IMR-90 (cell line): ENCODE results near the gene DNAH8. TPM values are rescaled to one million over a fixed set of nuclear protein-coding genes. Genes with fewer than 3 reads are reported as not detected.

Experiments used
- ATAC-seq: fragments of 200-7000 bp; cut with Tn5 transposase; 2 replicates; pipeline ENCODE4 v1.9.1; 2020; ENCODE audit warnings: low read depth, mild to moderate bottlenecking, moderate library complexity
- BruUV-seq: library from RNA; stranded (reverse); fragments of 400-500 nt; replicated peaks from 2 replicates; lab custom pipeline; 2021; lab: Mats Ljungman, UMichigan
- CTCF ChIA-PET: fragments of 300-600 bp; formaldehyde crosslinking; extraction: SDS; loops from one replicate; lab custom pipeline; 2021; ENCODE audit warnings: antibody characterized with exemption; lab: Yijun Ruan, JAX
- POLR2A ChIA-PET: fragments of 300-600 bp; sonication (Branson Sonifier 250); formaldehyde crosslinking; loops from one replicate; lab custom pipeline; 2022; ENCODE audit warnings: antibody characterized with exemption; ENCODE audit not compliant: unreplicated experiment; lab: Charles Lee
- DNase-seq: peaks from one replicate; pipeline ENCODE4 v3.0.0; 2013
- H2AFZ ChIP-seq: replicated peaks from 2 replicates; pipeline ENCODE3; 2013; ENCODE audit warnings: low read length, mild to moderate bottlenecking; ENCODE audit not compliant: poor library complexity
- H2AK5ac ChIP-seq: 2 replicates; pipeline ENCODE4 v1.6.1; 2013; ENCODE audit warnings: low read depth, low read length, inconsistent platforms
- H2AK9ac ChIP-seq: replicated peaks from 2 replicates; pipeline ENCODE3; 2013; ENCODE audit warnings: mild to moderate bottlenecking, low read depth, low read length, moderate library complexity; ENCODE audit not compliant: poor library complexity
- H2BK120ac ChIP-seq: 2 replicates; pipeline ENCODE4 v1.6.1; 2013; ENCODE audit warnings: low read depth, low read length, inconsistent platforms
- H2BK15ac ChIP-seq: 3 replicates; pipeline ENCODE4 v1.6.1; 2013; ENCODE audit warnings: low read depth, low read length, inconsistent platforms
- H2BK20ac ChIP-seq: 2 replicates; pipeline ENCODE4 v1.6.1; 2013; ENCODE audit warnings: low read depth, mild to moderate bottlenecking, inconsistent platforms, low read length, moderate library complexity
- H2BK5ac ChIP-seq: 2 replicates; pipeline ENCODE4 v1.6.1; 2013; ENCODE audit warnings: mild to moderate bottlenecking, low read depth, low read length, inconsistent platforms; ENCODE audit not compliant: poor library complexity, severe bottlenecking
- H3K14ac ChIP-seq: replicated peaks from 2 replicates; pipeline ENCODE4 v1.6.1; 2013; ENCODE audit warnings: low read depth, low read length, inconsistent platforms
- H3K18ac ChIP-seq: 2 replicates; pipeline ENCODE4 v1.6.1; 2013; ENCODE audit warnings: low read depth, low read length, control low read depth
- H3K23ac ChIP-seq: 2 replicates; pipeline ENCODE4 v1.6.1; 2013; ENCODE audit warnings: low read depth, low read length, inconsistent platforms
- H3K27ac ChIP-seq: 2 replicates; pipeline ENCODE4 v1.5.1; 2013; ENCODE audit warnings: mild to moderate bottlenecking, control low read depth, low read length; ENCODE audit not compliant: insufficient read depth
- H3K27me3 ChIP-seq: 2 replicates; pipeline ENCODE4 v1.6.1; 2013; ENCODE audit warnings: low read length; ENCODE audit not compliant: control insufficient read depth, insufficient read depth
- H3K36me3 ChIP-seq: 2 replicates; pipeline ENCODE4 v1.6.1; 2013; ENCODE audit warnings: low read length, mixed read lengths; ENCODE audit not compliant: control insufficient read depth, insufficient read depth
- H3K4ac ChIP-seq: 2 replicates; pipeline ENCODE4 v1.6.1; 2013; ENCODE audit warnings: low read depth, low read length, inconsistent platforms
- H3K4me1 ChIP-seq: 2 replicates; pipeline ENCODE4 v1.6.1; 2013; ENCODE audit warnings: low read length, mixed read lengths; ENCODE audit not compliant: control insufficient read depth, insufficient read depth
- H3K4me2 ChIP-seq: 2 replicates; pipeline ENCODE4 v1.6.1; 2013; ENCODE audit warnings: low read depth, mild to moderate bottlenecking, control low read depth, low read length, moderate library complexity
- H3K4me3 ChIP-seq: 2 replicates; pipeline ENCODE4 v1.5.1; 2013; ENCODE audit warnings: low read depth, mild to moderate bottlenecking, control low read depth, low read length, moderate library complexity; ENCODE audit not compliant: insufficient read depth
- H3K56ac ChIP-seq: 2 replicates; pipeline ENCODE4 v1.6.1; 2013; ENCODE audit warnings: low read length, inconsistent platforms; ENCODE audit not compliant: insufficient read depth; ENCODE audit errors: extremely low read depth
- H3K79me1 ChIP-seq, 2 experiments: 2 replicates each; pipeline ENCODE4 v1.6.1; 2013; ENCODE audit warnings: low read length in 2 of 2, inconsistent platforms in 1 of 2, low read depth in 1 of 2
- H3K9ac ChIP-seq: 2 replicates; pipeline ENCODE4 v1.6.1; 2013; ENCODE audit warnings: low read depth, low read length, control low read depth
- H3K9me1 ChIP-seq: 2 replicates; pipeline ENCODE4 v1.6.1; 2013; ENCODE audit warnings: low read length, inconsistent platforms; ENCODE audit not compliant: insufficient read depth
- H3K9me3 ChIP-seq: 2 replicates; pipeline ENCODE4 v1.6.1; 2013; ENCODE audit warnings: low read length; ENCODE audit not compliant: control insufficient read depth, insufficient read depth
- H4K20me1 ChIP-seq: 2 replicates; pipeline ENCODE4 v1.6.1; 2013; ENCODE audit warnings: low read length, inconsistent platforms; ENCODE audit not compliant: insufficient read depth
- H4K5ac ChIP-seq: 2 replicates; pipeline ENCODE4 v1.6.1; 2013; ENCODE audit warnings: mild to moderate bottlenecking, low read depth, low read length, control low read depth
- H4K8ac ChIP-seq, 2 experiments: 2 replicates each; pipeline ENCODE4 v1.6.1; 2013; ENCODE audit warnings: low read depth in 2 of 2, low read length in 2 of 2, control low read depth in 1 of 2, inconsistent platforms in 1 of 2
- H4K91ac ChIP-seq: 2 replicates; pipeline ENCODE4 v1.6.1; 2013; ENCODE audit warnings: low read depth, low read length, inconsistent platforms; ENCODE audit not compliant: insufficient read depth
- FOS ChIP-seq: fragments of 150-350 bp; IDR thresholded peaks from 2 replicates; pipeline ENCODE4 v1.6.1; 2016; ENCODE audit warnings: low read depth, low read length
- USF2 ChIP-seq: fragments of 150-350 bp; IDR thresholded peaks from 2 replicates; pipeline ENCODE4 v1.6.1; 2017; ENCODE audit warnings: mild to moderate bottlenecking, antibody characterized with exemption, low read length, low read depth
- WGBS, 2 experiments: methylation state at CpG; one replicate each; pipeline versions ENCODE4 v1.1.5 to v1.1.7; 2013; ENCODE audit warnings: missing lambda C conversion rate in 2 of 2; ENCODE audit not compliant: insufficient read length in 1 of 2; ENCODE audit errors: extremely low coverage in 2 of 2; 5-methylcytosine and 5-hydroxymethylcytosine counted together
- dilution Hi-C: fragments of 300-500 bp; cut with HindIII; formaldehyde crosslinking; loops from one replicate; pipeline ENCODE4 v1.14.3; 2018; ENCODE audit warnings: low sequenced_read_pairs; ENCODE audit not compliant: unreplicated experiment
- in situ Hi-C: fragments of 300-500 bp; cut with MboI; formaldehyde crosslinking; loops from 3 replicates; pipeline ENCODE4 v1.14.3; 2019; ENCODE audit warnings: low sequenced_read_pairs, inconsistent platforms, mixed read lengths
- intact Hi-C: fragments of 100-400 bp; cut with micrococcal nuclease; formaldehyde crosslinking; loops from 2 replicates; pipeline ENCODE4 v1.10.0; 2022
- polyA plus RNA-seq, 3 experiments: library from polyadenylated mRNA; depleted of rRNA; stranded (reverse); fragments of >200 nt; gene quantifications; 2 replicates each; pipeline ENCODE4 v1.2.3, GENCODE V29; 2012; ENCODE audit warnings: low replicate concordance in 1 of 3
- total RNA-seq: library from RNA; depleted of rRNA; stranded (reverse); fragments of >200 nt; gene quantifications from 2 replicates; pipeline ENCODE4 v1.2.3, GENCODE V29; 2012

Gene DNAH8
- total and polyA plus RNA-seq, 2 of the 4 experiments (the other 2 are of a cell fraction), result not detected

DNA sequence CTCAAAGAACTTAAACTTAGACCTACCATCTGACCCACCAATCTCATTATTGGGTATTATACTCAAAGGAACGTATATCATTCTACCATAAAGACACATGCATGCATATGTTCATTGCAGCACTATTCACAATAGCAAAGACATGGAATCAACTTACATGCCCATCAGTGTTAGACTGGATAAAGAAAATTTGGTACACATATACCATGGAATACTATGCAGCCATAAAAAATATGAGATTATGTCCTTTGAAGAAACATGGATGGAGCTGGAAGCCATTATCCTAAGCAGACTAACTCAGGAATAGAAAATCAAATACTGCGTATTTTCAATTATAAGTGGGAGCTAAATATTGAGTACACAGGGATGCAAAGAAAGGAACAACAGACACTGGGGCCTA, 167.0 kb downstream of the DNAH8 start:
- Histone ChIP-seq H3K18ac (no peak overlapping the region), H2AFZ (no peak overlapping the region), H2AK9ac (no peak overlapping the region), H3K9ac (no peak overlapping the region), H2BK5ac (no peak overlapping the region), H3K9me1 (no peaks in the 10 kb centered on the region), H2BK20ac (no peak overlapping the region), H4K5ac (no peak overlapping the region), H3K14ac (no peak overlapping the region), H3K4me2 (no peak overlapping the region), H3K56ac (no peak overlapping the region), H3K79me1 (no peaks in the 10 kb centered on the region), H2BK15ac (no peak overlapping the region), H3K36me3 (no peaks in the 10 kb centered on the region), H3K9me3 (no peaks in the 10 kb centered on the region), H3K27me3 (no peaks in the 10 kb centered on the region), H4K91ac (no peak overlapping the region), H2AK5ac (no peak overlapping the region), H2BK120ac (no peak overlapping the region), H3K4ac (no peak overlapping the region), H3K4me1 (no peaks in the 10 kb centered on the region), H3K27ac (no peak overlapping the region), H3K4me3 (no peak overlapping the region), H4K20me1 (no peaks in the 10 kb centered on the region), H4K8ac (no peak overlapping the region), H3K23ac (no peak overlapping the region)
- no TSS peak for BruUV-seq
- no peak for DNase-seq
- WGBS, 2 experiments, result no CpG with 5 or more reads among the region's 2 CpGs
- CTCF ChIA-PET, result interaction anchor here (1.6 kb wide), 1 partner anchor 10 kb away, joined by 6 read pairs; no protein-coding TSS in a partner anchor
- intact Hi-C loops (no loop called here), in situ Hi-C loops (no loop called here), dilution Hi-C loops (no loop called here)
- ATAC-seq, result no peak
- POLR2A ChIA-PET, result no interaction called here
- TF ChIP-seq USF2 (no peak), FOS (no peak)
